ENCODE results near the gene SLC5A12.

The SLC5A12 gene

GRCh38 chr11:26715133-26715532, 6.7 kb downstream of the SLC5A12 start:
- no peaks in the 10 kb centered on the region for H3K36me3 ChIP-seq (ENCODE audit: insufficient read depth, low read length)
- no peak overlapping the region for H3K27ac ChIP-seq
- no peak for DNase-seq (ENCODE audit: low read depth, low spot score)
- TF ChIP-seq EZH2 (IDR thresholded peaks at IDR 0.05) (no peak), FOXP2 (optimal IDR thresholded peaks at IDR 0.05; ENCODE audit: control extremely low read depth, extremely low read length, insufficient read depth) (no peak), POLR2AphosphoS5 (IDR thresholded peaks at IDR 0.05; ENCODE audit: borderline replicate concordance, low read depth, low read length) (no peak)
- no peak overlapping the region for H3K9ac ChIP-seq (ENCODE audit: insufficient read length)
- H3K4me3 ChIP-seq, result no peak overlapping the region
- H3K9me3 ChIP-seq (ENCODE audit: low read depth, low read length), result no peaks in the 10 kb centered on the region

DNA sequence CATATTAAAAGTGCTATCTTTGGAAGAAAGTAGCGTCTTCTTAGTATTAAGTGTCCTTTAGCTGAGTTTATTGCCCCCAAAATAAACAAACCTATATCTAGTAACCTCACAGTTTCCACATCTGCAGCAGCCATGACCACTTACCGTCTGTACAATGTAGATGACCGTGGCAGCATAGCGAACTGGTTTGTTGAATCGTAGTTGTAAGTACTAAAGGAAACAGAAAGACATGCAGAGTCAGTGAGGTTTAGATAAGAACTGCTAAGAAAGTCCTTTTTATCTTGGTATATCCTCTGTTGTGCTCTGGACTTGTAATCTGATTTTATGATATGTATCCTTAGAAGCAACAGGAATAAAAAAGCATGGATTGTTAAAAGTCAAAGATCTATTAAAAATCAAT, 9.4 kb downstream of the SLC5A12 start:
- no peak for DNase-seq (ENCODE audit: low read depth, low spot score)
- Histone ChIP-seq H3K9me3 (ENCODE audit: low read depth, low read length) (no peaks in the 10 kb centered on the region), H3K27ac (no peak overlapping the region), H3K9ac (ENCODE audit: insufficient read length) (no peak overlapping the region), H3K36me3 (ENCODE audit: insufficient read depth, low read length) (no peaks in the 10 kb centered on the region), H3K4me3 (no peak overlapping the region)
- TF ChIP-seq POLR2AphosphoS5 (IDR thresholded peaks at IDR 0.05; ENCODE audit: borderline replicate concordance, low read depth, low read length), result no peak
- no peak for TF ChIP-seq EZH2 (IDR thresholded peaks at IDR 0.05)
- TF ChIP-seq FOXP2 (optimal IDR thresholded peaks at IDR 0.05; ENCODE audit: control extremely low read depth, extremely low read length, insufficient read depth), result no peak

- H3K9me3 ChIP-seq (ENCODE audit: low read depth, low read length), result no peaks in the 10 kb centered on the region
- no peak overlapping the region for H3K27ac ChIP-seq
- no peak for DNase-seq (ENCODE audit: low read depth, low spot score)
- TF ChIP-seq FOXP2 (optimal IDR thresholded peaks at IDR 0.05; ENCODE audit: control extremely low read depth, extremely low read length, insufficient read depth) (no peak), EZH2 (IDR thresholded peaks at IDR 0.05) (no peak), POLR2AphosphoS5 (IDR thresholded peaks at IDR 0.05; ENCODE audit: borderline replicate concordance, low read depth, low read length) (no peak)
- H3K36me3 ChIP-seq (ENCODE audit: insufficient read depth, low read length), result no peaks in the 10 kb centered on the region
- H3K9ac ChIP-seq (ENCODE audit: insufficient read length), result no peak overlapping the region
- no peak overlapping the region for H3K4me3 ChIP-seq
Observed at GRCh38 chr11:26710489-26710888, 11.4 kb downstream of the SLC5A12 start.

DNA sequence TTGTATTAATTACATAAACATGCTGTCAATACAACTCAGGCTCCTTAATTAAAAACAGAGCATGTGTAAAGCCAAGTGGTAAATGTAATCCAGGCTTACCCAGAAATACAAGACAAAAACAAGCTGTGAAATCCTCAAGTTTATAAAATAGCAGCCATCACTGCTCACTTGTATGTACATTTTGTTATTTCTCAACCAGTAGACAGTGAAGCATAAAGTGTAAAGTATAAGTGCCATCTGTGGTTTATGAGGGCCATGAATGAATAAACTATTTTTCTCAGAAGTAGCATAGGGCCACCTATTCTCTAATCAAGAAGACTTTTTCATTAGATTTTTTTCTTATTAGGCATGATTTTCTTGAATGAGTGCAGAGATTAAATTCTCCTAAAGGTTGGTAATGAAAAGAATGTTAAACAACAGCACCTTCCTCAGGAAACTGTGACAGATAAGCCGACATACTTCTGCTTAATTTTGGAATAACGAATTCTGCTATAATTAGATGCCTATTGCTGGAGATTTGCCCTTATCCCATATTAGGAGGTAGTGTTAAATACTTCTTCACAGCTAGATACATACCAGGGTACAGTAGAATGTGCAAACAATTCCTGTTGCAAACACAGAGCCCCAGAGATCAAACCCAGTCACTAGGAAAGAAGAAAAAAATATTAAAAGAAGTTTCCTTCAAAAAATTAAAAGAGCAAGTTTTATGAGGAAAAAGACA, 13.0 kb downstream of the SLC5A12 start:
- H3K4me3 ChIP-seq, result no peak overlapping the region
- no peak overlapping the region for H3K9ac ChIP-seq (ENCODE audit: insufficient read length)
- H3K27ac ChIP-seq, result no peak overlapping the region
- TF ChIP-seq EZH2 (IDR thresholded peaks at IDR 0.05) (no peak), FOXP2 (optimal IDR thresholded peaks at IDR 0.05; ENCODE audit: control extremely low read depth, extremely low read length, insufficient read depth) (no peak), POLR2AphosphoS5 (IDR thresholded peaks at IDR 0.05; ENCODE audit: borderline replicate concordance, low read depth, low read length) (no peak)
- H3K36me3 ChIP-seq (ENCODE audit: insufficient read depth, low read length), result no peaks in the 10 kb centered on the region
- DNase-seq (ENCODE audit: low read depth, low spot score), result no peak
- no peaks in the 10 kb centered on the region for H3K9me3 ChIP-seq (ENCODE audit: low read depth, low read length)

- H3K4me3 ChIP-seq, result no peak overlapping the region
- TF ChIP-seq FOXP2 (optimal IDR thresholded peaks at IDR 0.05; ENCODE audit: control extremely low read depth, extremely low read length, insufficient read depth) (no peak), EZH2 (IDR thresholded peaks at IDR 0.05) (no peak), POLR2AphosphoS5 (IDR thresholded peaks at IDR 0.05; ENCODE audit: borderline replicate concordance, low read depth, low read length) (no peak)
- no peaks in the 10 kb centered on the region for H3K36me3 ChIP-seq (ENCODE audit: insufficient read depth, low read length)
- H3K9me3 ChIP-seq (ENCODE audit: low read depth, low read length), result no peaks in the 10 kb centered on the region
- H3K9ac ChIP-seq (ENCODE audit: insufficient read length), result no peak overlapping the region
- no peak overlapping the region for H3K27ac ChIP-seq
- DNase-seq (ENCODE audit: low read depth, low spot score), result no peak
Observed at GRCh38 chr11:26706181-26706580, 15.7 kb downstream of the SLC5A12 start.

GRCh38 chr11:26704249-26704648, 17.6 kb downstream of the SLC5A12 start:
- Histone ChIP-seq H3K9me3 (ENCODE audit: low read depth, low read length) (no peaks in the 10 kb centered on the region), H3K27ac (no peak overlapping the region), H3K9ac (ENCODE audit: insufficient read length) (no peak overlapping the region), H3K36me3 (ENCODE audit: insufficient read depth, low read length) (no peaks in the 10 kb centered on the region), H3K4me3 (no peak overlapping the region)
- no peak for TF ChIP-seq POLR2AphosphoS5 (IDR thresholded peaks at IDR 0.05; ENCODE audit: borderline replicate concordance, low read depth, low read length)
- TF ChIP-seq EZH2 (IDR thresholded peaks at IDR 0.05), result no peak
- DNase-seq (ENCODE audit: low read depth, low spot score), result no peak

DNA sequence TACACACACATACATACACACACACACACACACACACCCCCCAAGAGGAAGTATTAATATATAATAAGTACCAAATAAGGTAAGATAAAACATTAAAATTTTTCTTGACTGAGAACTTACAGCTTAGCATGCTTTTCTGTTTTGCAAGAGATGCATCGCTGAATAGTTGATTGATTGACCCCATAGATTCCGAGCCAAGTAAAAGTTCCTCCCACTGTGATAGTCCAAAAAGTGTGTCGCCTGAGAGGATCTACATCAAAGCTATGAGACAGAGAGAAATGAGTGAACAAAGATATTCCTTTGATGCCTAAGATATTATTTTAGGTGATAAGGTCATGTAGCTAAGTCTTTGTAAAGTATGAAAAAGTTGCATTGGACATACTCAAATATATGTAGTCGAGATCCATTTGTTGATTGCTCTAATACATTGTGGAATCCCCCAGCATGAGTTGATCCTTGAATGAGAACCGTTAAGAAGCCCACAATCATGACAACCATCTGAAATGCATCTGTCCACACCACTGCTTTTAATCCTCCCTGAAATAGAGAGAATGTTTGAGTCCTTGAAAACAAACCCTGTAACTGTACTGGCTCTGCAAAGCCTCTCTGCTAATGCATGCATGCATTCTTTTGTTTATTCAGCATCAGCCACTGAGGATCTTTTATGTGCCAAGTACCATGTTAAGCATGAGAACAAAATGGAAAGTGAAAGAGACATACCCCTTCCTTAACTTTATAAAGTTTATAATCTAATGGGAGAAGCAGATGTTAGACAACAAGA, 18.3 kb downstream of the SLC5A12 start:
- TF ChIP-seq FOXP2 (optimal IDR thresholded peaks at IDR 0.05; ENCODE audit: control extremely low read depth, extremely low read length, insufficient read depth), result no peak
- no peak for TF ChIP-seq POLR2AphosphoS5 (IDR thresholded peaks at IDR 0.05; ENCODE audit: borderline replicate concordance, low read depth, low read length)
- no peak for TF ChIP-seq EZH2 (IDR thresholded peaks at IDR 0.05)
- H3K4me3 ChIP-seq, result no peak overlapping the region
- H3K9ac ChIP-seq (ENCODE audit: insufficient read length), result no peak overlapping the region
- no peaks in the 10 kb centered on the region for H3K9me3 ChIP-seq (ENCODE audit: low read depth, low read length)
- H3K36me3 ChIP-seq (ENCODE audit: insufficient read depth, low read length), result no peaks in the 10 kb centered on the region
- DNase-seq (ENCODE audit: low read depth, low spot score), result no peak
- no peak overlapping the region for H3K27ac ChIP-seq

GRCh38 chr11:26702406-26702805, 19.5 kb downstream of the SLC5A12 start:
- H3K4me3 ChIP-seq, result no peak overlapping the region
- TF ChIP-seq EZH2 (IDR thresholded peaks at IDR 0.05), result no peak
- no peak for TF ChIP-seq POLR2AphosphoS5 (IDR thresholded peaks at IDR 0.05; ENCODE audit: borderline replicate concordance, low read depth, low read length)
- TF ChIP-seq FOXP2 (optimal IDR thresholded peaks at IDR 0.05; ENCODE audit: control extremely low read depth, extremely low read length, insufficient read depth), result no peak
- H3K36me3 ChIP-seq (ENCODE audit: insufficient read depth, low read length), result no peaks in the 10 kb centered on the region
- no peak overlapping the region for H3K9ac ChIP-seq (ENCODE audit: insufficient read length)
- no peak overlapping the region for H3K27ac ChIP-seq
- no peaks in the 10 kb centered on the region for H3K9me3 ChIP-seq (ENCODE audit: low read depth, low read length)
- DNase-seq (ENCODE audit: low read depth, low spot score), result no peak

Data from SK-N-MC (cell line).